ENCODE data around the gene CYP26B1.

Gene CYP26B1

DNA sequence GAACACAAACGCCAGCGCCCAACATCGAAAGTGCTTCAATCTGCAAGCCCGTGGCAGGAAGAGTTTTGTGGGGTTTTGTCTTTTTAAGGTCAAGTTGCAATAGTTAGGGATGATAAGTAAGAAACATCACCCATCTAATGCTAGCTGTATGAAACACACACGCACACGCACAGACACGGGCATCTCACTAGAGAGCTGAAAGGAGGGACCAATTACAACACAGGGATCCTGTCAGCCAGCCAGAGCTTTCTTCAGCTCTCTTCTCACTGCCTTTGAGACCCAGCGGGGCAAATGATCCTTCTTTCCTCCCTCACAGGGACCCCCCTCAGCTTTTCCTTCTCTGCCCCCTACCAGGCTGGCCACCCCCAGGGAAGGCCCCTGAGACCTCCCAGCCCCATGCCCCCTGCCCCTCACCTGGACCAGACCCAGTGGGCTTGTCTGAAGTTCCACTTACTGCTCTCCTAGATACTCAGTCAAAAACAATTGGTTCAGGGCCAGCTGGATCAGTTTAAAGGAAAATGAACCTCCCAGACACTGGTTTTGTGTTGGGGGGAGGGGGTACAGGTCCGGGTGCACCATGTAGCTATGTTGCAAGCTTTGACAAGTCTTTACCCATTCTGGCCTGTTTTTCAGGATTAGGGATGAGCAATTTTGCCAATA is 17.9 kb downstream of the CYP26B1 start:
- DNase-seq (ENCODE audit: low read depth): no peak

GRCh38 chr2:72128843-72129227 is 18.8 kb downstream of the CYP26B1 start:
- DNase-seq (ENCODE audit: low read depth): no peak

DNA sequence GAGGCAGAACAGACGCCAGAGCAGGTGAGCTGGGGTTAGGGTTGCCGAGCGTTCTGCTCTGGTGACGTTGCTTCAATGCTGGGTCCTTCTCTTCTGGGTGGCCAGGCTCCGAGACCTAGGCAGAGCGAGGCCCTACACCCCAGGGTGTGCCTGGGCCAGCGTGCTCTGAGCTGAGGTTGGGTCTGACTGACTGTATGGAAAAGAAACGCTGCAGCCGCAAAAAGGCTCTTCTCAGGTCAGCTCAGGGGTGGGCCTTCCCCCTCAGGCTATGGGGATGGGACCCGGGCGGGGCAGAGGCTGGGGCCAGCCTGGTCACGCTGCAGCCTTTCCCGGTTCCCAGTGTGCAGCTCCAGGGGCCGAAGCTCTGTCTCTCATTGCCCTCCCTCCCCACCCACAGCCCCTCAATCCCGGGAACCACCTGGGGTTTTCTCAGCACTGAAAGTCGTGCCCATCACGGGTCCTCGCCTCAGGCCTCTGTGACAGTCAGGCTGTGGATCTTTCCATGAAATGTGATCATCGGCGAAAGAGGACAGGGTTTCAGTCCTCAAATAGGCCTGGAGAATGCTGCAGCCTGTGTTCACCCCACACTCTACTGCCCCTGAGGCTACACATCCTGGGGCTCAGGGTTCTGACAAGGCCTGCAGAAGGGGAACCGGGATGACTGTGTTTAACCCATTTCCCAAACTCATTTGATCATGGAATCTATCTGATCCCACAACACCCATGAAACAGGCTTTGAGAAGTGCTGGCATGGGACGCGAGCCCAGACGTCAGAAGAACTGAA is 19.4 kb downstream of the CYP26B1 start:
- no peak for DNase-seq (ENCODE audit: low read depth)

DNA sequence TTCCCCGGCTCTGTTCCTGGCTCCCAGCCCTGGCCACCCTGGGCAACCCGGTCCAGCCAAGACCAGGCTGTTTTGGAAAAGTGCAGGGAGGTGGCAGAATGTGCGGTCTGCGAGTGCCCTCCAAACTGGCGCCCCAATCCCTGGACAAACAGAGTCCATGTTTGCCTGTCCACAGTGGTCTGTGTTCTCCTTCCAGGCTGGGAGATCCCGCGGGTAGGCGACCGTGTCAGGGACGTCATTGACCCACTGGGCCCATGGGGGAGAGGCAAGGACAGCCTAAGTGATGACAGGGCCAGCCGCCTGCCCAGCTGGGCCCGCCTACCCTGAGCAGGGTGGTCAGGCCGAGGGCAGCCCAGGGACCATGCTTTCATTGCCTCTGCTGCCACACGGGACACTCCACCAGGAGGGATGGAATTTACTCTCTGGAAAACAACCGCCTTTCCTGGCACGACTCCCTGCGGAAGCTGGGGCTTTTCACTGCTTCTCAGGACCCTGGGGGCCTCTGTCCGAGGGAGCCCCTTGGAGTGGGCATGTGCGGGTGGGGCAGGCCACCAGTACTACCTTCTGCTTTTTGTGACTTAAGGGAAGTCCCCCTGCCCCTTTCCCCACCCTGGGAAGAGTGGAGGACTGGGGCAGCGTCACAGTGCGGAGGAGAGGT is 20.1 kb downstream of the CYP26B1 start:
- DNase-seq (ENCODE audit: low read depth): no peak

DNA sequence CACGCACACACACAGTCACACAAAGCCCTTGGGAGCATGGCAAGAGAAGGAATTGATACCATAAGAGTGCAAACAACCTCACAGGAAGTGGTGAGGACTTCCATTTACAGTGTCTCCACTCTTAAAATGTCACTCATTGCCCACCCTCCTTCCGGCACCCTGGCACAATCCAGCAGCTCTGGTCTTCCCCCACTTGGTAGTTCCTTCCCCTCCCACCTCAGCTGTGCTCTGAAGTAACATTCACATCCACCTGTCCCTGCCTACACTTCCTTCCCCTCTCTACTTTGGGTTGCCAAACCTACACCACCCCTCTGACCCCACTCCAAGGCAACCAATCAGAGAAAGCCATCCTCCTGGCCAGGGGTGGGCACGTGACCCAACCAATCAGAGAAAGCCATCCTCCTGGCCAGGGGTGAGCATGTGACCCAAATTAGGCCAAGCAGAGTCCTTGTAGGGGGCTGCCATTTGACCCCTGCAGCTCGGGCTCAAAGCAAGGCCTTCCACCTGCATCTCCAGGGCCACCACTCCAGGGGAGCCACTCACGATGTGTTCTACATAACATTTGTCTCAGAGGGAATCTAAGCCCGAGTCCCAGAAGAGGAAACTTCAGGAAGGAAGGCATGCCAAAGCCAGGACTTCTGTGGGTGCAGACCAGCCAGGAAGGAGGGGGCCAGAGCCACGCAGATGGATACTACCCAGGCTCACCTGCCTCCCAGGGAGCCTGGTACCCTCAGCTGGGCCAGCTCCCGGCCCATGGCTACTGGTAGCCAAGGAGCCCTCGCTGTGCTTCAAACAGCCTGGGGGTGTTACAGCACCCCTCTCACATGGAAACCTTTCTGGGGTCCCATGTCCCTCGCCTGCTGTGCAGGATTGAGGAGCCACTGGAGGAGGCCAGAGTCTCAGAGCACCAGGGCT is 21.2 kb downstream of the CYP26B1 start:
- DNase-seq (ENCODE audit: low read depth): no peak

DNA sequence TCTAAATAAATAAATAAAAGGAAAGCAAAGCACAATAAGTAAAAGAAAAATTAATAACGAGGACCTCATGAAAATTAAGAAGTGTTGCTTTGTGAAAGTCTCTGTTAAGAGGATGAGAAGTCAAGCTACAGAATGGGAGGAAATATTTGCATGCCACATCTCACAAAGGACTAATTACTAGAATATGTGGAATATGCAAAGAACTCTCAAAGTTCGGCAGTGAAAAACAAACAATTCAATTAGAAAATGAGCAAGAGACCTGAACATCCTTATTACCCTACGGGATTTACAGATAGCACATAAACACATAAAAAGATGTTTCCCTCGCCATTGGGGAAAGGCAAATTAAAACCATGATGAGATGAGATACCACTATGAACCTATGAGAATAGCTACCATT is 23.3 kb downstream of the CYP26B1 start:
- peak; percentile 73 for DNase-seq (ENCODE audit: low read depth)

DNA sequence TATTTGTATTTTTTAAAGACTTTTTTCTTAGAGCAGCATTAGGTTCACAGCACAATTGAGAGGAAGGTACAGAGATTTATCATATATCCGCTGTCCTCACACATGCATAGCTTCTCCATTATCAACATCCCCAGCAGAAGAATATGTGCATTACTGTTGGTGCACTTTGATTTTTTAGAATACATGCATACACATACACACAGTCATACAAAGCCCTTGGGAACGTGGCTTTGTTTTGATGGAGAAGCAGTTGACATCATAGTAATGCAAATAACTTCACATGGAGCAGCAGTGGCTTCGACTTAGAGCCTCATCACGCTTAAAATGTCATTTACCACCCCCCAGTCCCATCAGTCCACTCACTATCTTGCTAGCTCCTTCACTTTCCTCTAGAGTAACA is 26.5 kb downstream of the CYP26B1 start:
- no peak for DNase-seq (ENCODE audit: low read depth)

- no peak for DNase-seq (ENCODE audit: low read depth)
These were observed 28.7 kb downstream of the CYP26B1 start for GRCh38 chr2:72118951-72119350.

GRCh38 chr2:72118386-72118785 is 29.3 kb downstream of the CYP26B1 start:
- no peak for DNase-seq (ENCODE audit: low read depth)

DNA sequence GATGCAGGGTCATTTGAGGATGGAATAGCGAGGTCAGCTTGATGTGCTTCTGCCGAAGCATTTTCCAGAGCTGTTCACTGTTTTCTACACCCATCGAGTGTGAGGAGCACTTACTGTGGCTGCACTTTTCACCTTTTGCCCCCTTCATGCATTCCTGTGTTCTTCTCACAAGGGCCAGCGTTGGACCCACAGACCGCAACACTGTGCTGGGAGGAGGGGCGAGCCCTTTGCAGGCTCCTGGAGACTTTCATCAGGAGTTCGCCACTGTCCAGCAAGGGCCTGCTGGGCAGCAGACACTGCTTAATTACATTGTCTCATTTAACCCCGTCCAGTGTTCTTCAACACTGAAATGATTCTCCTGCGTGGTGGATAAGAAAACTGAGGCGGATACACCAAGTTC is 29.9 kb downstream of the CYP26B1 start:
- no peak for DNase-seq (ENCODE audit: low read depth)

DNA sequence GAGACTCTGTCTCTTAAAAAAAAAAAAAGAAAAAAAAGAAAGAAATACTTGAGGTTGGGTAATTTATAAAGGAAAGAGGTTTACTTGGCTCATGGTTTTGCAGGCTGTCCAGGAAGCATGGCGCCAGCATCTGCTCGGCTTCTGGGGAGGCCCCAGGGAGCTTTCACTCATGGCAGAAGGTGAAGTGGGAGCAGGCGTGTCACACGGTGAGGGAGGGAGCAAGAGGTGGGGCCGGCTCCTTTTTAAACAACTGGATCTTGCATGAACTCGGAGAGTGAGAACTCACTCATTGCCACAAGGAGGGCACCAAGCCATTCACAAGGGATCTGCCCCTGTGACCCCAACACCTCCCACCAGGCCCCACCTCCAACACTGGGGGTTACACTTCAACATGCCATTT is 30.6 kb downstream of the CYP26B1 start:
- no peak for DNase-seq (ENCODE audit: low read depth)

DNA sequence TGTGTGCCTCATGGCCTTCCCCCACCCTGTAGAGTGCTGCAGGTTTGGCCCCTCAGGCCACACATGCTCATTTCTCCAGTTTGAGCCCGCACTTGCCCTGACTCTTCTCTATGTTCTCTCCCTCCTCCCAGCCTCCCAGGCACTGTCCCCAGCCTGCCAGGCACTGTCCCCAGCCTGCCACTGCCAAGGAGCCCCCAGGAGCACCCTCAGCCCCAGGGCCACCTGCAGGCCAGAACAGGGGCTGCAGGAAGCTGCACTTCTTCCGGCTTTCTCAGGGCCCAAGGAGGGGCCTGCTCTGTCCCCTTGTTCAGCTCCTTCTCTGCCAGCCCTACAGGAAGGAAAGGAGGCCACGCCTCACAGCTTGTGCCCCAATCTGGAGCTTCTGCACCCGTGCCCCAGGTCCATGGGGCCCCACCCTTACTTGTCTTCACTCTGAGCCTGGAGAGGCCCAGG is 31.6 kb downstream of the CYP26B1 start:
- DNase-seq (ENCODE audit: low read depth): no peak

DNA sequence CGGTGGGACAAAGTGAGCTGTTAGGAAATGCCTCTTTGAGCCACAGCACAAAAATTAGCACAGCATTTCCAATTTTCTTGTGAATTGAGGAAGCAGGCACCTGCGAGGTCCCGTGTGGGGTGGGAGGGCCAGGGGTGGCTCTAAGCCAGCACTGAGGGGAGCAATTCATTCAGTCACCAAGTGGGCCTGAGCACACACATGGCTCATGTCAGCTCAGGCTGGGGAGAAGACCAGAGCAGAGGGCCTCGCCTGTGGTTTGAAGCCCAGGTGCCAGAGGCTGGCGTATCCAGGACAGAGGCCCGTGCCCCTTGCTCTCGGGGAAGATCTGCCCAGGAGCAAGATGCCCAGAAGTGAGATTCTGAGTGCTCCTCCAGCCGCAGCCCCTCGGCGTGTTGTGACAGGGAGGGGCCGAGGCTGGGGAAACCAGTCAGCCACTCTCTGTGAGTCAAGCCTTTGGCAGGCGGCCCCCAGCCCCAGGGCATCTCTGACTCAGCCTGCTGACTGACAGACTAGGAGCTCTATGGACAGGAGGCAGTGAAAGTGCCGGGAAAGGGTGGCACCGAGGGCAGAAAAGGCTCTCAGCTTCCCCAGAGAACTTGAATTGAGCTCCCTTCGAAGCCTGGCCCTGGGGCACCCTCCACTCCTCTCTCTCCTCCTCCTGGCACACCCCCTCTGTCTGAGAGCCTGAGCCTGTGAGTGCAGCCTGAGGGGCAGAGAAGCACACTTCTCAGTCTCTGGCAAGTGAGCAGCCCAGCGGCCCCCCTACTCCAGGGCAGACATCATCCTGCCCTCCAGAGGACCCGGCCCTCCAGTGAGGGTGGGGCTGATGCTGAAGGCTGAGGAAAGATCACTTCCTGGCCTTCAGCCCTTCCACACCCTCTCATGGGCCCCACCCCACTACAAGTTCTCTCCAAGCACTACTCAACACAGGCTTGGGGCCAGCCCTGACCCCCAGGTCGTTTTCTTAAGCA is 32.3 kb downstream of the CYP26B1 start:
- peak; percentile 97 for DNase-seq (ENCODE audit: low read depth)

DNA sequence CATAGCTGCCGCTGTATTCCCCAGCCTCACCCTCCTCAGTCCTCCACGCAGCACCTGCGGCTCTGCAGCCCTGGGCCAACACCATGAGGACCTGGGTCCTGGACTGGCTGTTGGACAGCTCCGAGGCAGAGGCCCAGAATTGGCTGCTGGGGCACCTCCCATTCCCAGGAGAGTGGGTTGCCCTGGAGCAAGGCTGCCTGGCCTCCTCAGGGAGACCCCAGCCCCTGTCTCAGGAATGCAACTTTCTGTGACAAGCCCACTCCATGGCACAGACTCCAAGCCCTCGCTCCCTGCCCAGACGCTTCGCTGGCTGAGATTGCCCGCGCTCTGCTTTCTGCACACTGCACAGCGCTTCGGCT is 33.0 kb downstream of the CYP26B1 start:
- no peak for DNase-seq (ENCODE audit: low read depth)

GRCh38 chr2:72113847-72114692 is 33.6 kb downstream of the CYP26B1 start:
- no peak for DNase-seq (ENCODE audit: low read depth)

DNA sequence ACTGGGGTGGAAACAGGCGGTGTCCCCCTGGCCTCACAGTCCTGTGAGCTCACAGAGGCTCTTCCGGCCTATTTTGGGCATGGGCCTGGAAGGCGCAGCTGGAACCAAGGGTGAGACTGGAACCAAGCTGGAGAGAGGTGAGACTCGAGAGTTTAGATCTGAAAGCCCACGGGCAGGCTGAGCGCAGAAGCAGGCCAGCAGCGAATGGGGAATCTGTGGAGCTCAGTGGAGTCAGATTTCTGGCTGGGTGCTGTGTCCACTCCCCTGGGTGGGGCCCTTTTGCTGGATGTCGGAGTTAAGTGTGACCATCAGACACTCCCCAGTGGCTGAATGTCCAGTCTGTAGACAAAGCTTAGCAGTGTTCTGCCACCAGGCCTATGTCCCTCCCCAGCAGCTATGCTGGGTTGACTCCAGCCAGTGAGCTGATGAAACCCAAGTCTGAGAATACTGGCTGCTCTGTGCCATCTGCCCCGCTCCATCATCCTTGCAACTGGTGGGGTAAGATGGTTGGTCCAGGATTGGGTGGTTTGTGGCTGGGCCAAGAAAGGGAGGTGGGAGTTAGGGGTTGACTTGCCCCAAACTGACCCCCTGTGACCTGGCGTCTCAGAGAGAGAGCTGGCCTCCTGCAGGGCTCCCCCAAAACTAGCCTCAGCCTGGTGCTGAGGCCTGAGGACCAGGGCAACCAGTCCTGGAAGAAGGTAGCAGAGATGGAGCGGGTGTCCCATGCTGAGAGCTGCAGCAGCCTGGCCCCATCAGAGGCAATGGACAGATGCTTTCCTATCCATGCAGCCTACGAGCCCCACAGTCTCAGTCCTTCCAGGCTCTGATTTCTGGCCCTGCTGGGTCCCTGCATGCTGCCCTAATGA is 34.4 kb downstream of the CYP26B1 start:
- peak; percentile 8 for DNase-seq (ENCODE audit: low read depth)

DNA sequence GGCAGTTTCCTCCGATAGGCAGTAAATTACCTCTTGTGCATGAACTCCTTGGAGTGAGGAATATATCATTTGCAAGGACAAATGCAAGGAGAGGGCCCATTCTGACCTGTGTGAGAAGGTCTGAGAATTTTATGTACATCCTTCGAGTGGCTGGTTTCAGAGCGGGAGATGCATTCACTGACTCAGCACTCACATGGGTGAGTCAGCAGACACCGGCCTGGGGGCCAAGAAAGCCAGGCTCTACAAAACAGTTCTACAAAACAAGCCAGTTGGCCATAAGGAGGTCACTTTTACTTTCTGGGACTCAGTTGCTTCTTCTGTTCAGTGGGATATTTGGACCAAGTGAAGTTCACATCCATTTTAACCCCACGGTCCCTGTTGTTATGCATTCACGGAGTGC is 35.3 kb downstream of the CYP26B1 start:
- DNase-seq (ENCODE audit: low read depth): peak; percentile 72

- DNase-seq (ENCODE audit: low read depth): no peak
These were observed 36.6 kb downstream of the CYP26B1 start for GRCh38 chr2:72111061-72111460.

GRCh38 chr2:72109904-72110303 is 37.8 kb downstream of the CYP26B1 start:
- no peak for DNase-seq (ENCODE audit: low read depth)

All from EH (cell line).